Panc1 (cell line): ENCODE measurements around the gene SH3PXD2B. TPM values are rescaled to one million over a fixed set of nuclear protein-coding genes. Genes with fewer than 3 reads are reported as not detected.
A peak's percentile ranks its signal among the peaks of the same experiment; 100 is the strongest.

Experiments used
- ATAC-seq: fragments of 200-7000 bp; cut with Tn5 transposase; 2 replicates; pipeline ENCODE4 v1.9.1; 2020; ENCODE audit warnings: mild to moderate bottlenecking, moderate library complexity
- BruUV-seq: library from RNA; stranded (reverse); fragments of 400-500 nt; replicated peaks from 2 replicates; lab custom pipeline; 2021; lab: Mats Ljungman, UMichigan
- CTCF ChIA-PET: fragments of 300-600 bp; sonication (Branson Sonifier 250); formaldehyde crosslinking; loops from one replicate; lab custom pipeline; 2022; ENCODE audit warnings: antibody characterized with exemption; lab: Charles Lee
- POLR2A ChIA-PET: fragments of 300-600 bp; sonication (Branson Sonifier 250); formaldehyde crosslinking; loops from one replicate; lab custom pipeline; 2022; ENCODE audit warnings: antibody characterized with exemption; lab: Charles Lee
- DNase-seq: peaks from one replicate; pipeline ENCODE4 v3.0.0-alpha.2; 2010; ENCODE audit warnings: low read depth, low spot score
- H3K27ac ChIP-seq: 2 replicates; pipeline ENCODE4 v1.5.1; 2011; ENCODE audit warnings: mild to moderate bottlenecking, low read length, inconsistent platforms
- H3K27me3 ChIP-seq: fragments of 200-500 bp; sonication (Bioruptor generic); 2 replicates; pipeline ENCODE4 v1.6.0; 2014; ENCODE audit warnings: low read length, inconsistent platforms; ENCODE audit not compliant: control insufficient read depth, insufficient read depth
- H3K36me3 ChIP-seq: fragments of 200-500 bp; sonication (Bioruptor generic); 2 replicates; pipeline ENCODE4 v1.5.1; 2014; ENCODE audit warnings: inconsistent platforms, mild to moderate bottlenecking, low read length, moderate library complexity; ENCODE audit not compliant: control insufficient read depth, insufficient read depth
- H3K4me1 ChIP-seq: 2 replicates; pipeline ENCODE4 v1.5.1; 2011; ENCODE audit warnings: inconsistent platforms, mild to moderate bottlenecking, low read length, moderate library complexity; ENCODE audit not compliant: control insufficient read depth, insufficient read depth
- H3K4me3 ChIP-seq, 2 experiments: 2 replicates each; pipeline ENCODE4 v1.5.1; 2011 to 2012; ENCODE audit warnings: low read depth in 2 of 2, low read length in 2 of 2, mild to moderate bottlenecking in 2 of 2, inconsistent platforms in 1 of 2, moderate library complexity in 1 of 2
- H3K9me3 ChIP-seq: fragments of 200-500 bp; sonication (Bioruptor generic); 2 replicates; pipeline ENCODE4 v1.5.1; 2014; ENCODE audit warnings: low read depth, mild to moderate bottlenecking, inconsistent platforms, low read length, moderate library complexity; ENCODE audit not compliant: control insufficient read depth, insufficient read depth
- CTCF ChIP-seq: fragments of 450-650 bp; IDR thresholded peaks from 2 replicates; pipeline ENCODE4 v1.5.1; 2017; ENCODE audit warnings: mild to moderate bottlenecking
- POLR2AphosphoS5 ChIP-seq: IDR thresholded peaks from 2 replicates; pipeline ENCODE4 v1.6.1; 2012; ENCODE audit warnings: mild to moderate bottlenecking, low read depth, low read length, moderate library complexity
- REST ChIP-seq, 2 experiments: IDR thresholded peaks; 2 replicates each; pipeline ENCODE4 v1.6.1; 2011 to 2012; ENCODE audit warnings: low read depth in 2 of 2, control low read depth in 1 of 2, low read length in 1 of 2, mild to moderate bottlenecking in 1 of 2, moderate library complexity in 1 of 2; ENCODE audit not compliant: insufficient read depth in 1 of 2
- SIN3A ChIP-seq: IDR thresholded peaks from 2 replicates; pipeline ENCODE4 v1.6.1; 2012; ENCODE audit warnings: low read depth, mild to moderate bottlenecking, low read length, moderate library complexity, borderline replicate concordance; ENCODE audit not compliant: insufficient read depth
- TCF7L2 ChIP-seq: IDR thresholded peaks from 2 replicates; pipeline ENCODE4 v1.6.1; 2011; ENCODE audit warnings: mild to moderate bottlenecking, low read depth, low read length, inconsistent platforms
- in situ Hi-C: cut with HindIII; loops from 2 replicates; pipeline ENCODE4 v1.10.0; 2016; ENCODE audit warnings: low sequenced_read_pairs, low pct_unique_long_range_greater_than_20kb
- intact Hi-C: fragments of 100-400 bp; cut with micrococcal nuclease; formaldehyde crosslinking; loops from one replicate; pipeline ENCODE4 v1.10.0; 2022; ENCODE audit not compliant: unreplicated experiment
- total RNA-seq: library from RNA; stranded (reverse); gene quantifications from one replicate; pipeline ENCODE4 v1.2.1, GENCODE V29; 2021; ENCODE audit not compliant: unreplicated experiment

Gene SH3PXD2B
- total RNA-seq, 1 experiment from 2014 or later, result 39.7 TPM

GRCh38 chr5:172497591-172498255 is 43.4 kb upstream of the SH3PXD2B start:
- Histone ChIP-seq H3K27ac (no peak overlapping the region), H3K4me3 (no peak overlapping the region), H3K36me3 (no peaks in the 10 kb centered on the region), H3K27me3 (no peaks in the 10 kb centered on the region), H3K4me1 (no peaks in the 10 kb centered on the region), H3K9me3 (no peaks in the 10 kb centered on the region)
- BruUV-seq, result no TSS peak
- ChIA-PET CTCF (no interaction called here), POLR2A (no interaction called here)
- in situ Hi-C loops, result no loop called here
- intact Hi-C loops, result no loop called here
- TF ChIP-seq POLR2AphosphoS5 (no peak), SIN3A (no peak), CTCF (no peak), REST (IDR thresholded peaks at IDR 0.05; ENCODE audit: insufficient read depth in 1 of 2, low read depth in 2 of 2, low read length in 1 of 2) (no peak), TCF7L2 (no peak)
- no peak for ATAC-seq
- DNase-seq, result no peak

- in situ Hi-C loops, result no loop called here
- intact Hi-C loops, result no loop called here
- BruUV-seq, result no TSS peak
- TF ChIP-seq TCF7L2 (no peak), POLR2AphosphoS5 (no peak), SIN3A (no peak), CTCF (no peak), REST (IDR thresholded peaks at IDR 0.05; ENCODE audit: insufficient read depth in 1 of 2, low read depth in 2 of 2, low read length in 1 of 2) (no peak)
- ChIA-PET CTCF (no interaction called here), POLR2A (interaction anchor here (0.6 to 1.0 kb wide), 2 partner anchors 111 to 314 kb away, joined by 3 read pairs; no protein-coding TSS in a partner anchor)
- DNase-seq (no peak), ATAC-seq (0 out of 2 replicates have a peak, but pooled peaks have one; percentile 15)
- Histone ChIP-seq H3K36me3 (no peaks in the 10 kb centered on the region), H3K27ac (no peak overlapping the region), H3K4me1 (no peaks in the 10 kb centered on the region), H3K4me3 (no peak overlapping the region), H3K9me3 (no peaks in the 10 kb centered on the region), H3K27me3 (no peaks in the 10 kb centered on the region)
Observed at GRCh38 chr5:172496671-172497371, 42.5 kb upstream of the SH3PXD2B start.
